Measurements from ENCODE around the gene ADM2.

DNA sequence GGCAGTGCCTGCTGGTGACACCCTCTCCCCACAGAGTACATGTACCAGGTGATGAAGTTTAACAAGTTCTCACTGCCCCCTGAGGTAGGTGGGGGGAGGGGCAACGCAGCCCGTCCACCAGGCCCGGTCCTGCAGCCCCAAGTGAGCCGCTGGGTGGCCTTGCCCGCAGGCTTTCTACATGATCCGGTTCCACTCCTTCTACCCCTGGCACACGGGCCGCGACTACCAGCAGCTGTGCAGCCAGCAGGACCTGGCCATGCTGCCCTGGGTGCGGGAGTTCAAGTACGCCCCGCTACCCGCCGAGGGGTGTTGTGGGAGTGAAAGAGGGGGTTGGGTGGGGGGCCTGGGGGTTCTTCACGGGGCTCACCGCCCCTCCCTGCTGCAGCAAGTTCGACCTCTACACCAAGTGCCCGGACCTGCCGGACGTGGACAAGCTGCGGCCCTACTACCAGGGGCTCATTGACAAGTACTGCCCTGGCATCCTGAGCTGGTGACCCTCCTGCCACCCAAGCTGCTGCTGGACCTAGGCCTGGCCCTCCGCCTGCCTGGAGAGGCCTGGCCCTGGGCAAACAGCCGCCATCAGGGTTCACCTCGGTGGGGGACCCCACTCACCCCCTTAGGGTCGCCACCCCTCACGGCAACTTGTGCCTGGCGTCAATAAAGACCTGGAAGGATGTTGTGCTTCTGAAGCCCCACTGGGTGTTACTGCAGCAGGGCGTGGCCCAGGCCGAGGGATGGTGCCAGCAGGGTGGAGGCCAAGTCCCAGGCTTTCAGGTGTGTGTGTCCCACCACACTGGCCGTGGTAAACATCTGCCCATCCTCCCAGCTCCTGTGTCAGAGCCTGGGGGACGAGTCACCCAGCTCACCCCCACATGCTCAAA lies 8.3 kb downstream of the ADM2 start:
- TF ChIP-seq POLR2A (IDR thresholded peaks at IDR 0.05) (no peak), CTCF (IDR thresholded peaks at IDR 0.05) (no peak), POLR2AphosphoS5 (IDR thresholded peaks at IDR 0.05) (no peak)

Data from upper lobe of left lung (tissue), 4 donors.